NCI-H345 treated with DMSO at 0.1 percent for 48 hours (cell line): Measurements from ENCODE around the gene ANKS1A.

ENCODE experiments used
- DNase-seq: peaks from one replicate; lab custom pipeline; 2025; ENCODE audit not compliant: unreplicated experiment; lab: John Stamatoyannopoulos, UW

ANKS1A gene

GRCh38 chr6:34953061-34954025 lies 64.3 kb downstream of the ANKS1A start:
- DNase-seq: peak; percentile 45

GRCh38 chr6:34955442-34955841 lies 66.4 kb downstream of the ANKS1A start:
- no peak for DNase-seq

GRCh38 chr6:34957231-34957783 lies 68.3 kb downstream of the ANKS1A start:
- no peak for DNase-seq

GRCh38 chr6:34958734-34959133 lies 69.7 kb downstream of the ANKS1A start:
- DNase-seq: no peak

- DNase-seq: no peak
Measured at GRCh38 chr6:34959224-34959623, 70.2 kb downstream of the ANKS1A start.

GRCh38 chr6:34961082-34961481 lies 72.0 kb downstream of the ANKS1A start:
- no peak for DNase-seq

GRCh38 chr6:34961574-34961973 lies 72.5 kb downstream of the ANKS1A start:
- DNase-seq: no peak

GRCh38 chr6:34964564-34964963 lies 75.5 kb downstream of the ANKS1A start:
- no peak for DNase-seq

- no peak for DNase-seq
Measured at GRCh38 chr6:34967461-34967860, 78.4 kb downstream of the ANKS1A start.

- DNase-seq: no peak
Measured at GRCh38 chr6:34969662-34970265, 80.7 kb downstream of the ANKS1A start.

GRCh38 chr6:34970488-34970887 lies 81.4 kb downstream of the ANKS1A start:
- no peak for DNase-seq

GRCh38 chr6:34970957-34971356 lies 81.9 kb downstream of the ANKS1A start:
- no peak for DNase-seq

- no peak for DNase-seq
Measured at GRCh38 chr6:34973547-34974248, 84.6 kb downstream of the ANKS1A start.

- no peak for DNase-seq
Measured at GRCh38 chr6:34974249-34974642, 85.2 kb downstream of the ANKS1A start.

- DNase-seq: no peak
Measured at GRCh38 chr6:34976239-34976638, 87.2 kb downstream of the ANKS1A start.

GRCh38 chr6:34979218-34979617 lies 90.2 kb downstream of the ANKS1A start:
- no peak for DNase-seq

- no peak for DNase-seq
Measured at GRCh38 chr6:34979994-34980393, 90.9 kb downstream of the ANKS1A start.

GRCh38 chr6:34981366-34981765 lies 92.3 kb downstream of the ANKS1A start:
- no peak for DNase-seq

- DNase-seq: no peak
Measured at GRCh38 chr6:34981951-34982350, 92.9 kb downstream of the ANKS1A start.

GRCh38 chr6:34982424-34982852 lies 93.4 kb downstream of the ANKS1A start:
- no peak for DNase-seq

- no peak for DNase-seq
Measured at GRCh38 chr6:34984416-34984815, 95.4 kb downstream of the ANKS1A start.
